H7 (cell line): ENCODE results near the gene DDX55. TPM values are rescaled to one million over a fixed set of nuclear protein-coding genes. Genes with fewer than 3 reads are reported as not detected.

ENCODE experiments used
- DNase-seq: peaks from one replicate; pipeline ENCODE4 v3.0.0; 2012
- H3K27me3 ChIP-seq: 2 replicates; pipeline ENCODE4 v1.6.0; 2011; ENCODE audit warnings: mild to moderate bottlenecking, low read length; ENCODE audit not compliant: control insufficient read depth, insufficient read depth
- H3K36me3 ChIP-seq: replicated peaks from 2 replicates; pipeline ENCODE4 v1.5.1; 2011; ENCODE audit warnings: low read length; ENCODE audit not compliant: control insufficient read depth, insufficient read depth
- H3K4me3 ChIP-seq: 2 replicates; pipeline ENCODE4 v1.5.1; 2011; ENCODE audit warnings: low read depth, mild to moderate bottlenecking, control low read depth, low read length, moderate library complexity; ENCODE audit not compliant: insufficient read depth
- total RNA-seq: library from RNA; depleted of rRNA; stranded (reverse); fragments of >200 nt; shearing (Covaris generic); gene quantifications from 2 replicates; pipeline ENCODE4 v1.2.3, GENCODE V29; 2014; rRNA removed

DDX55 gene
- total RNA-seq, 1 experiment from 2014 or later: 35.2 TPM

- DNase-seq: no peak
- Histone ChIP-seq H3K36me3 (peaks cover 11% of the 10 kb centered on the region), H3K27me3 (no peaks in the 10 kb centered on the region)
These were observed 32.3 kb downstream of the DDX55 start for GRCh38 chr12:123634142-123634561.

GRCh38 chr12:123643911-123644310 is 42.0 kb downstream of the DDX55 start:
- DNase-seq: no peak
- Histone ChIP-seq H3K36me3 (peaks cover 24% of the 10 kb centered on the region), H3K27me3 (no peaks in the 10 kb centered on the region)

More at GRCh38 chr12:123634142-123634561, 32.3 kb downstream of the DDX55 start:
- peak overlapping the region; percentile 73 for H3K4me3 ChIP-seq

GRCh38 chr12:123645380-123645779 is 43.5 kb downstream of the DDX55 start:
- Histone ChIP-seq H3K36me3 (peaks cover 22% of the 10 kb centered on the region), H3K27me3 (no peaks in the 10 kb centered on the region), H3K4me3 (no peak overlapping the region)
- DNase-seq: no peak

More at GRCh38 chr12:123643911-123644310, 42.0 kb downstream of the DDX55 start:
- H3K4me3 ChIP-seq: no peak overlapping the region

GRCh38 chr12:123645878-123646277 is 44.0 kb downstream of the DDX55 start:
- Histone ChIP-seq H3K36me3 (peaks cover 24% of the 10 kb centered on the region), H3K4me3 (no peak overlapping the region), H3K27me3 (no peaks in the 10 kb centered on the region)
- DNase-seq: no peak

- Histone ChIP-seq H3K36me3 (peaks cover 25% of the 10 kb centered on the region), H3K4me3 (no peak overlapping the region)
These were observed 46.5 kb downstream of the DDX55 start for GRCh38 chr12:123648401-123648800.

GRCh38 chr12:123654129-123654701 is 52.3 kb downstream of the DDX55 start:
- DNase-seq: no peak
- H3K27me3 ChIP-seq: no peaks in the 10 kb centered on the region
- H3K36me3 ChIP-seq: peaks cover 15% of the 10 kb centered on the region
- H3K4me3 ChIP-seq: no peak overlapping the region

More at GRCh38 chr12:123648401-123648800, 46.5 kb downstream of the DDX55 start:
- no peak for DNase-seq
- no peaks in the 10 kb centered on the region for H3K27me3 ChIP-seq

GRCh38 chr12:123655420-123655819 is 53.5 kb downstream of the DDX55 start:
- Histone ChIP-seq H3K4me3 (no peak overlapping the region), H3K27me3 (no peaks in the 10 kb centered on the region), H3K36me3 (peaks cover 15% of the 10 kb centered on the region)
- DNase-seq: no peak

GRCh38 chr12:123656392-123656791 is 54.5 kb downstream of the DDX55 start:
- no peak for DNase-seq
- Histone ChIP-seq H3K27me3 (no peaks in the 10 kb centered on the region), H3K36me3 (peaks cover 13% of the 10 kb centered on the region), H3K4me3 (no peak overlapping the region)

- no peak overlapping the region for H3K4me3 ChIP-seq
- DNase-seq: no peak
- H3K36me3 ChIP-seq: peaks cover 10% of the 10 kb centered on the region
- H3K27me3 ChIP-seq: no peaks in the 10 kb centered on the region
These were observed 55.3 kb downstream of the DDX55 start for GRCh38 chr12:123657211-123657610.

- Histone ChIP-seq H3K36me3 (peaks cover 9% of the 10 kb centered on the region), H3K27me3 (no peaks in the 10 kb centered on the region), H3K4me3 (no peak overlapping the region)
- no peak for DNase-seq
These were observed 58.3 kb downstream of the DDX55 start for GRCh38 chr12:123659996-123660727.

GRCh38 chr12:123667771-123668170 is 65.9 kb downstream of the DDX55 start:
- DNase-seq: no peak
- H3K36me3 ChIP-seq: no peaks in the 10 kb centered on the region
- H3K27me3 ChIP-seq: peaks cover 2% of the 10 kb centered on the region; the same call in 1 of the 2 replicates
- H3K4me3 ChIP-seq: no peak overlapping the region

Other genes starting within 250 kb of the DDX55 start
- 17.7 and 25.0 TPM in 2 replicates for gene SBNO1, start 237.3 kb upstream of the DDX55 start, total RNA-seq
- gene KMT5A, start 218.0 kb upstream of the DDX55 start, total RNA-seq: 16.1 and 18.1 TPM in 2 replicates
- gene RILPL2, start 165.4 kb upstream of the DDX55 start, total RNA-seq: 0.45 and 0.52 TPM in 2 replicates
- 5.5 and 12.8 TPM in 2 replicates for gene SNRNP35, start 144.0 kb upstream of the DDX55 start, total RNA-seq
- gene RILPL1, start 68.4 kb upstream of the DDX55 start, total RNA-seq: 12.4 and 13.2 TPM in 2 replicates
- 158 and 177 TPM in 2 replicates for gene TMED2, start 17.5 kb upstream of the DDX55 start, total RNA-seq
- 44.8 and 61.1 TPM in 2 replicates for gene EIF2B1, start 31.6 kb downstream of the DDX55 start, total RNA-seq
- 40.4 and 42.7 TPM in 2 replicates for gene GTF2H3, start 31.7 kb downstream of the DDX55 start, total RNA-seq
- gene TCTN2, start 69.0 kb downstream of the DDX55 start, total RNA-seq: 6.9 and 7.8 TPM in 2 replicates
- gene ATP6V0A2, start 110.3 kb downstream of the DDX55 start, total RNA-seq: 22.3 and 31.9 TPM in 2 replicates
- 0.03 TPM in 1 of 2 replicates, not detected in the other for gene DNAH10, start 160.2 kb downstream of the DDX55 start, total RNA-seq